Erythroblast (primary cell): Measurements from ENCODE around the gene STAT3.
"Not testable (repeated sequence)": the region's sequence is repeated elsewhere in the genome, so short reads cannot be mapped to it uniquely, and the experiment has no call there.

Experiments
- GATA1 ChIP-seq: IDR thresholded peaks from 2 replicates; pipeline ENCODE4 v1.6.1; 2011; ENCODE audit warnings: low read depth, mild to moderate bottlenecking, control low read depth, low read length, moderate library complexity
- POLR2A ChIP-seq: IDR thresholded peaks from 2 replicates; pipeline ENCODE4 v1.6.1; 2011; ENCODE audit warnings: mild to moderate bottlenecking, low read length

GRCh38 chr17:42368797-42369561 lies 19.3 kb downstream of the STAT3 start:
- TF ChIP-seq POLR2A, GATA1: not testable (repeated sequence)
